HG02798 (cell line): ENCODE results near the gene PHIP.
A peak's percentile ranks its signal among the peaks of the same experiment; 100 is the strongest.
"Not testable (repeated sequence)": the region's sequence is repeated elsewhere in the genome, so short reads cannot be mapped to it uniquely, and the experiment has no call there.

Source experiments
- ATAC-seq: cut with Tn5 transposase; IDR thresholded peaks from one replicate; pipeline ENCODE4 v1.9.1; 2021; ENCODE audit warnings: mild to moderate bottlenecking; ENCODE audit not compliant: unreplicated experiment, poor library complexity

The PHIP gene

DNA sequence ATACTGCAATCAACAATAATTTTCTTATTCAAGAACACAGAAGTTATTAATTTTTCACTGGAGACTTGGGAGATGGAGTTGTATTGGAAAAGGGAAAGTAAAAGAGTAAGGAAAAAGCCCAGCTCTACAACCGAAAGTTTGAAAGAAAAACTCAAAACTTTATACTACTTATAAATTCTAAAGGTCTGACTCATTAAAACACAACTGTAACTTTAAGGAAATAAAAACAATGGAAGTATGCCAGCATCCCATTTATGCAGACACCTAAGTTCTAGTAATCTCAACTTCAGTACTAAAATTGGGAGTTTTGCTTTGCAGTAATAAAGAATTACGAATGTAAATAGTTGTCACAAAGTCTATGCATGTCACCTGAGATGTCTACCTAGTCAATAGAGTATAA is 130.1 kb downstream of the PHIP start:
- ATAC-seq = no peak

GRCh38 chr6:78947529-78947928 is 130.5 kb downstream of the PHIP start:
- no peak for ATAC-seq

- no peak for ATAC-seq
Observed at GRCh38 chr6:78942446-78942845, 135.6 kb downstream of the PHIP start.

GRCh38 chr6:78936515-78936914 is 141.5 kb downstream of the PHIP start:
- no peak for ATAC-seq

GRCh38 chr6:78935553-78935952 is 142.5 kb downstream of the PHIP start:
- ATAC-seq = no peak

- ATAC-seq = no peak
Observed at GRCh38 chr6:78925317-78925716, 152.7 kb downstream of the PHIP start.

- ATAC-seq = not testable (repeated sequence)
Observed at GRCh38 chr6:78921168-78921567, 156.9 kb downstream of the PHIP start.

DNA sequence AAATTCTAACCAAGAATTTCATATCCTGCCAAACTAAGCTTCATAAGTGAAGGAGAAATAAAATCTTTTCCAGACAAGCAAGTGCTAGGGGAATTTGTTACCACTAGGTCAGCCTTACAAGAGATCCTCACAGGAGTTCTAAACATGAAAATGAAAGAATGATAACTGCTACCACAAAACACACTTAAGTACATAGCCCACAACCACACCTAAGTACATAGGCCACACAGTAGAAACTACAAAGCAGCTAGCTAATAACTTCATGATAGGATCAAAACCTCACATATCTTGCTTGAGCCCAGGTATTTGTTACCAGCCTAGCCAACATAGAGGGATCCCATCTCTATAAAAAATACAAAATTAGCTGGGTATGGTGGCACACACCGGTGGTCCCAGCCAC is 160.3 kb downstream of the PHIP start:
- no peak for ATAC-seq

- ATAC-seq = no peak
Observed at GRCh38 chr6:78916411-78916810, 161.6 kb downstream of the PHIP start.

DNA sequence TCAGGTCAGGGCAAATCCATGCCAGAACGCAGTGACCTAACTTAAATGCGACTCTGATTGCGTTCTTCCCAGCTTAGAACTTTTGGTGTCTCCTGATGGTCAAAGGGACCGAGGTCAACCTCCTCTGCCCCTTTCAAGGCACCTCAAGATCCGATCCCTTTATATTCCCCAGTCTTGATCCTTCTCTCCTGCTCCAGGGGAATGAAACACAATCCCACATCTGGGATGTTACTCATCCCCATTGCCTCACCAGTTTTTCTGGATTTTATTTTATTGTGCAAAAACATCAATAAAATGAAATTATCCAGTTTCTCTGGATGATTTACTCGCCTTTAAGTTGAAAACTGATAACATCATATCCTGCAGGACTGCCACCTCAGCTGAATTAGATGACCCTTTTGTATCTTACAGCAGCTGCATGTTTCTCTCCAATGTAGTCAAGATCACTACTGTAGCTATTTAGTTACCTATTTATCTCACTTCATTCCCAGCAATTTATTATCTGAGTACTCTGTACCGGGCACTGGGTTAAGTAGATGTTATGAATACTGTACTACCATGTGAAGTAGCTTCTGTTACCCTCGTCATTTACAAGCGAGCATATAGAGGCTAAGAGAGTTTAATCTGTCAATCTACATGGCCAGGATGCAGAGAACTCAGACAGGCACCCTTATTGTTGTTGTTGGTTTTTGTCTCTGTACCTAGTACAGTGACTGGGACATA is 166.7 kb downstream of the PHIP start:
- ATAC-seq = no peak

GRCh38 chr6:78910591-78911171 is 167.4 kb downstream of the PHIP start:
- ATAC-seq = peak; percentile 72

DNA sequence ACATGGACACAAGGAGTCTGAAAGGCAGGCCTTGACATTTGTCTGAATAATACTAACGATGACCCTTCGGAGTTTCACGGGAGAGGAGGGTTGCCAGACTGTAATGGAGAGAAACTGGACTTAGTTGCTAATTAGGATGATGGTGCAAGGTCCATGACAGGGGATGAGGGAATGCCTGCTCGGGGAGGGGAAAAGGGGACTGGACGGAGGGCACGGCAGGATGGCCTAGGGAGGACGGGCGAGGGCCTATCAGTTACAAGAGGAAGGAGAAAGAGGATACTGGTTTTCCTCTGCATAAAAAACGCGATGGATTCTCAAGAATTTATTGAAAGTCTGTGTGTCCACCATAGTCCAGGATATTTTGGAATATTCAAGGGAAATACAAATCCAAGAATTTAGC is 168.0 kb downstream of the PHIP start:
- no peak for ATAC-seq

- no peak for ATAC-seq
Observed at GRCh38 chr6:78909391-78909790, 168.7 kb downstream of the PHIP start.

GRCh38 chr6:78908621-78909020 is 169.4 kb downstream of the PHIP start:
- ATAC-seq = no peak

DNA sequence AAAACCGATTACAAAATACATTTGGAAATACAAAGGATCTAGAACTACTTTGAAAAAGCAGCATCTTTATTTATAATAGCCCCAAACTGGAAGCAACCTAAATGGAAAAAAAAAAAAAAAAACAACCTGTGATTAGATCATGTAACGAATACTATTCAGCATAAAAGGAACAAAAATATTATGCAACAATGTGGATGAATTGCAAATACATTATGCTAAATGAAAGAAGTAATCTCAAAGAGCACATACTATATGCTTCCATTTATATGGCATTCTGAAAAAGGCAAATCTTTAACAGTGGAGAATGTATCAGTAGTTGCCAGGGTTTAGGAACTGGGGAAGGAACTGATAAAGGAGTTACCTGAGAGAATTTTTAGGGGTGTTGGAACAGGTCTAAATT is 181.8 kb downstream of the PHIP start:
- no peak for ATAC-seq

DNA sequence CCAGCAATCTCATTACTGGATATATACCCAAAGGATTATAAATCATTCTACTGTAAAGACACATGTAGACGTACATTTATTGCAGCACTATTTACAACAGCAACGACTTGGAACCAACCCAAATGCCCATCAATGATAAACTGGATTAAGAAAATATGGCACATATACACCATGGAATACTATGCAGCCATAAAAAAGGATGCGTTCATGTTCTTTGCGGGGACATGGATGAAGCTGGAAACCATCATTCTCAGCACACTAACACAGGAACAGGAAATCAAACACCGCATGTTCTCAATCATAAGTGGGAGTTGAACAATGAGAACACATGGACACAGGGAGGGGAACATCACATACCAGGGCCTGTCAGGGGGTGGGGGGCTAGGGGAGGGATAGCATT is 188.2 kb downstream of the PHIP start:
- ATAC-seq = not testable (repeated sequence)
